ENCODE measurements around the gene SORCS2. TPM values are rescaled to one million over a fixed set of nuclear protein-coding genes. Genes with fewer than 3 reads are reported as not detected.

The SORCS2 gene
- polyA plus RNA-seq, 1 of the 3 experiments (the other 2 are of a cell fraction) = 1.6 TPM

GRCh38 chr4:7621252-7622035 lies 429.1 kb downstream of the SORCS2 start:
- Histone ChIP-seq H3K4me2 (no peak overlapping the region), H3K79me2 (ENCODE audit: insufficient read depth) (no peaks in the 10 kb centered on the region), H4K20me1 (ENCODE audit: insufficient read depth) (no peaks in the 10 kb centered on the region), H3K4me3 (ENCODE audit: low read depth in 2 of 2, low read length in 1 of 2) (no peak overlapping the region), H3K36me3 (replicated peaks in 1 of 2; ENCODE audit: control insufficient read depth in 1 of 2, insufficient read depth in 2 of 2, low read length in 1 of 2) (no peaks in the 10 kb centered on the region), H3K9ac (no peak overlapping the region), H3K9me2 (no peaks in the 10 kb centered on the region), H3K4me1 (ENCODE audit: control insufficient read depth in 1 of 2, insufficient read depth in 2 of 2, low read depth in 1 of 2, low read length in 1 of 2) (peaks cover 10 to 25% of the 10 kb centered on the region in 2 experiments; a peak in 3 of 4 replicates), H3K9me3 (no peaks in the 10 kb centered on the region), H2AFZ (ENCODE audit: low read depth) (no peak overlapping the region), H3K27ac (ENCODE audit: low read depth in 2 of 2, low read length in 1 of 2) (no peak overlapping the region), H3F3A (replicated peaks; ENCODE audit: insufficient read depth) (peaks cover 7% of the 10 kb centered on the region), H3K27me3 (ENCODE audit: insufficient read depth) (no peaks in the 10 kb centered on the region)
- WGBS (ENCODE audit: low lambda C conversion rate) = 64% methylated on average over 10 of the region's 11 CpGs
- ChIA-PET CTCF (interaction anchor here (1.0 kb wide), 1 partner anchor 104 kb away, joined by 3 read pairs; no protein-coding TSS in a partner anchor), POLR2A (no interaction called here)
- DNase-seq = peak; percentile 58
- TF ChIP-seq CHD2 (IDR thresholded peaks at IDR 0.05; ENCODE audit: low read length, partially characterized antibody) = no peak
- TF ChIP-seq SMC3 (IDR thresholded peaks at IDR 0.05; ENCODE audit: low read depth, low read length) = no peak
- no peak for TF ChIP-seq NRF1 (IDR thresholded peaks at IDR 0.05; ENCODE audit: low read depth, low read length)
- TF ChIP-seq, protein P1, sequence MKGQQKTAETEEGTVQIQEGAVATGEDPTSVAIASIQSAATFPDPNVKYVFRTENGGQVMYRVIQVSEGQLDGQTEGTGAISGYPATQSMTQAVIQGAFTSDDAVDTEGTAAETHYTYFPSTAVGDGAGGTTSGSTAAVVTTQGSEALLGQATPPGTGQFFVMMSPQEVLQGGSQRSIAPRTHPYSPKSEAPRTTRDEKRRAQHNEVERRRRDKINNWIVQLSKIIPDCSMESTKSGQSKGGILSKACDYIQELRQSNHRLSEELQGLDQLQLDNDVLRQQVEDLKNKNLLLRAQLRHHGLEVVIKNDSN (IDR thresholded peaks at IDR 0.05; ENCODE audit: borderline replicate concordance, low read depth) = no peak
- TF ChIP-seq NFIC (IDR thresholded peaks at IDR 0.05; ENCODE audit: borderline replicate concordance) = no peak
- no peak for TF ChIP-seq PBX3 (IDR thresholded peaks at IDR 0.05)
- TF ChIP-seq ELF1 (IDR thresholded peaks at IDR 0.05) = no peak
- no peak for TF ChIP-seq FOXM1 (IDR thresholded peaks at IDR 0.05; ENCODE audit: low read depth)
- TF ChIP-seq MAX (IDR thresholded peaks at IDR 0.05; ENCODE audit: low read depth) = no peak
- TF ChIP-seq JUND (IDR thresholded peaks at IDR 0.05) = no peak

DNA sequence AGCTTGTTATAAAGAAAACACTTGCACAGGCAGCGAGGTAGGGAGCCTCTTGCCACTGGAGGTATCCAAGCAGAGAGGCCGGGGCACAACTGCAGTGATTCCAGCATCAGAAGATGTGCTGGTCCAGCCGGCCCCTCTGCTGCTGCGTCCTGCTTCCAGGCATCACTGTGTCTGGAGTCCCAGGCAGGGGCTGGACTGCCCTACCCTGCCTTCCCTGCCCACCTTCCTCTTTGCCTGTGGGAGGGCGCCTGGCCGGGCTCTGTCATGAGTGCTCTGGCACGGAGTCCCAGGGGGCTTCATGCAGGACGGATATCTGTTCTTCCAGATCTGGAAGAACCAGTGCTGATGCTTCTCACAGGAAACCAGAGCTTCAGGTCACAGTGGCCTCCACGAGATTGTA lies 430.0 kb downstream of the SORCS2 start:
- Histone ChIP-seq H3K79me2 (ENCODE audit: insufficient read depth) (no peaks in the 10 kb centered on the region), H3K9ac (no peak overlapping the region), H3K4me2 (no peak overlapping the region), H3K36me3 (replicated peaks in 1 of 2; ENCODE audit: control insufficient read depth in 1 of 2, insufficient read depth in 2 of 2, low read length in 1 of 2) (no peaks in the 10 kb centered on the region), H3K4me3 (ENCODE audit: low read depth in 2 of 2, low read length in 1 of 2) (no peak overlapping the region), H3K9me2 (no peaks in the 10 kb centered on the region), H3K27ac (ENCODE audit: low read depth in 2 of 2, low read length in 1 of 2) (no peak overlapping the region), H3K27me3 (ENCODE audit: insufficient read depth) (no peaks in the 10 kb centered on the region), H3K4me1 (ENCODE audit: control insufficient read depth in 1 of 2, insufficient read depth in 2 of 2, low read depth in 1 of 2, low read length in 1 of 2) (peaks cover 10 to 25% of the 10 kb centered on the region in 2 experiments; a peak in 3 of 4 replicates), H3F3A (replicated peaks; ENCODE audit: insufficient read depth) (peaks cover 7% of the 10 kb centered on the region), H4K20me1 (ENCODE audit: insufficient read depth) (no peaks in the 10 kb centered on the region), H3K9me3 (no peaks in the 10 kb centered on the region), H2AFZ (ENCODE audit: low read depth) (no peak overlapping the region)
- POLR2A ChIA-PET = no interaction called here
- WGBS (ENCODE audit: low lambda C conversion rate) = 86% methylated on average over 5 of the region's 9 CpGs
- CTCF ChIA-PET = interaction anchor here (0.6 to 1.0 kb wide), 2 partner anchors 20 to 105 kb away, joined by 3 read pairs; no protein-coding TSS in a partner anchor
- no peak for TF ChIP-seq RFX5 (IDR thresholded peaks at IDR 0.05; ENCODE audit: low read length)
- DNase-seq = peak; percentile 55

All from SK-N-SH (cell line).